WTC11 (cell line): Measurements from ENCODE around the gene ASIC2. TPM values are rescaled to one million over a fixed set of nuclear protein-coding genes. Genes with fewer than 3 reads are reported as not detected.

Source experiments
- ATAC-seq: fragments of 200-7000 bp; cut with Tn5 transposase; 2 replicates; pipeline ENCODE4 v1.10.0; 2021; ENCODE audit warnings: mild to moderate bottlenecking, moderate library complexity
- CTCF ChIA-PET: fragments of 300-600 bp; sonication (Branson Sonifier 250); formaldehyde crosslinking; loops from one replicate; lab custom pipeline; 2021; ENCODE audit warnings: antibody characterized with exemption; lab: Charles Lee
- POLR2A ChIA-PET: fragments of 350-600 bp; sonication (Branson Sonifier 250); formaldehyde crosslinking; loops from one replicate; lab custom pipeline; 2021; ENCODE audit warnings: antibody characterized with exemption; lab: Charles Lee
- DNase-seq: peaks from one replicate; pipeline ENCODE4 v3.0.0; 2021; ENCODE audit warnings: low spot score
- H3K27ac Mint-ChIP-seq: 2 replicates; pipeline ENCODE4 v1.8.0; 2021; ENCODE audit warnings: mixed read lengths
- H3K27me3 Mint-ChIP-seq: 2 replicates; pipeline ENCODE4 v1.8.0; 2021; ENCODE audit warnings: low read depth, mild to moderate bottlenecking, moderate library complexity, mixed read lengths
- H3K36me3 Mint-ChIP-seq: 2 replicates; pipeline ENCODE4 v1.8.0; 2021; ENCODE audit warnings: mixed read lengths
- H3K4me1 Mint-ChIP-seq: 2 replicates; pipeline ENCODE4 v1.8.0; 2022; ENCODE audit warnings: mixed read lengths
- H3K4me3 Mint-ChIP-seq: 2 replicates; pipeline ENCODE4 v1.8.0; 2021; ENCODE audit warnings: mild to moderate bottlenecking, moderate library complexity, mixed read lengths
- H3K9me3 Mint-ChIP-seq: 2 replicates; pipeline ENCODE4 v1.8.0; 2021; ENCODE audit warnings: mixed read lengths
- ATF1 ChIP-seq: sonication (generic); formaldehyde crosslinking; IDR thresholded peaks from 2 replicates; pipeline ENCODE4 v1.8.1; 2023; ENCODE audit warnings: mild to moderate bottlenecking, moderate library complexity, missing genetic modification reagents
- FOXK1 ChIP-seq: sonication (generic); formaldehyde crosslinking; IDR thresholded peaks from 2 replicates; pipeline ENCODE4 v1.8.0; 2022; ENCODE audit warnings: mild to moderate bottlenecking, moderate library complexity, missing genetic modification reagents
- GRHL2 ChIP-seq: fragments of 250-450 bp; sonication (Bioruptor Pico); IDR thresholded peaks from 2 replicates; pipeline ENCODE4 v1.8.0; 2022; ENCODE audit warnings: mild to moderate bottlenecking, moderate library complexity; ENCODE audit not compliant: insufficient replicate concordance, severe bottlenecking
- IRF1 ChIP-seq: sonication (generic); formaldehyde crosslinking; IDR thresholded peaks from 2 replicates; pipeline ENCODE4 v1.8.0; 2023; ENCODE audit warnings: missing genetic modification reagents
- MXD4 ChIP-seq: fragments of 250-450 bp; sonication (Bioruptor Pico); IDR thresholded peaks from 2 replicates; pipeline ENCODE4 v1.8.0; 2021; ENCODE audit warnings: mild to moderate bottlenecking, moderate library complexity, borderline replicate concordance
- PRRX2 ChIP-seq: fragments of 250-450 bp; sonication (Bioruptor Pico); IDR thresholded peaks from 2 replicates; pipeline ENCODE4 v1.8.0; 2021; ENCODE audit warnings: mild to moderate bottlenecking
- SMAD3 ChIP-seq: sonication (generic); formaldehyde crosslinking; IDR thresholded peaks from 2 replicates; pipeline ENCODE4 v1.8.0; 2022; ENCODE audit warnings: missing genetic modification reagents, mild to moderate bottlenecking, borderline replicate concordance
- SOX15 ChIP-seq: fragments of 250-450 bp; sonication (Bioruptor Pico); IDR thresholded peaks from 2 replicates; pipeline ENCODE4 v1.9.0; 2021; ENCODE audit warnings: mild to moderate bottlenecking
- SP1 ChIP-seq: sonication (generic); formaldehyde crosslinking; conservative IDR thresholded peaks from 2 replicates; pipeline ENCODE4 v1.8.1; 2022; ENCODE audit warnings: missing genetic modification reagents
- ZBTB21 ChIP-seq: sonication (generic); formaldehyde crosslinking; IDR thresholded peaks from 2 replicates; pipeline ENCODE4 v1.8.1; 2023; ENCODE audit warnings: mild to moderate bottlenecking, missing genetic modification reagents, borderline replicate concordance
- ZNF138 ChIP-seq: sonication (generic); formaldehyde crosslinking; conservative IDR thresholded peaks from 2 replicates; pipeline ENCODE4 v1.8.1; 2022; ENCODE audit warnings: mild to moderate bottlenecking, moderate library complexity, missing genetic modification reagents
- ZNF512 ChIP-seq: sonication (generic); formaldehyde crosslinking; IDR thresholded peaks from 2 replicates; pipeline ENCODE4 v1.8.1; 2022; ENCODE audit warnings: missing genetic modification reagents, borderline replicate concordance
- ZNF671 ChIP-seq: fragments of 250-450 bp; sonication (Bioruptor Pico); IDR thresholded peaks from 2 replicates; pipeline ENCODE4 v1.8.0; 2021; ENCODE audit warnings: mild to moderate bottlenecking
- total RNA-seq: library from RNA; stranded (reverse); gene quantifications from 3 replicates; pipeline ENCODE4 v1.2.3, GENCODE V29; 2021
- TF ChIP-seq, protein P1 (sequence below): sonication (generic); formaldehyde crosslinking; IDR thresholded peaks from 2 replicates; pipeline ENCODE4 v1.8.1; 2023; ENCODE audit warnings: mild to moderate bottlenecking, missing genetic modification reagents
- TF ChIP-seq, protein P2 (sequence below): sonication (generic); formaldehyde crosslinking; IDR thresholded peaks from 2 replicates; pipeline ENCODE4 v1.8.0; 2022; ENCODE audit warnings: mild to moderate bottlenecking, missing genetic modification reagents
- TF ChIP-seq, protein P3 (sequence below): sonication (generic); formaldehyde crosslinking; IDR thresholded peaks from 2 replicates; pipeline ENCODE4 v1.8.1; 2022; ENCODE audit warnings: mild to moderate bottlenecking, missing genetic modification reagents, moderate library complexity, borderline replicate concordance
- TF ChIP-seq, protein P4 (sequence below): fragments of 250-450 bp; sonication (Bioruptor Pico); IDR thresholded peaks from 2 replicates; pipeline ENCODE4 v1.9.0; 2021; ENCODE audit warnings: mild to moderate bottlenecking, borderline replicate concordance

The ASIC2 gene
- total RNA-seq, 1 experiment from 2014 or later = 2.7 TPM

DNA sequence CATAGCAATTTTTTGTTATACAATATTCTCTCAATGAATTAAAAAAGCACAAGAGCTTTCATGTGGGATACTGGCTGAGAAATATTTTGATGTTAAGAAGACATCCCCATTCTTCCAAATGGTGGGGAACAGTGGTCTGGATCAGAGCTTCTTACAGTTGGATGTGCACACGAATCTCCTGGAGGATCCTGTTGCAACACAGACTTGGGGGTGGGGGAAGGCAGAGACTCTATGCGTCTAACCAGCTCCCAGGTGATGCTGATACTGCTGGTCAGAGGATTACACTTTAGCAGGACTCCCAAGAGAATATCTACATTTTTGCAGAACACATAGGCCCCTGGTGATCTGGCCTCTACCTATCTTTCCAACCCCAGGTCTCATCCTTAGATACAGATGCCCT is 193.2 kb downstream of the ASIC2 start:
- ATAC-seq (no peak), DNase-seq (no peak)
- H3K27ac Mint-ChIP-seq = no peak overlapping the region
- POLR2A ChIA-PET = no interaction called here
- no peaks in the 10 kb centered on the region for H3K4me1 Mint-ChIP-seq
- TF ChIP-seq ZNF512 (CRISPR knock-in tag) (no peak), SOX15 (no peak), SP1 (CRISPR knock-in tag) (no peak)
- peaks cover 8% of the 10 kb centered on the region for H3K9me3 Mint-ChIP-seq
- H3K36me3 Mint-ChIP-seq = 0 out of 2 replicates have a peak, but pooled peaks cover under 1% of the 10 kb centered on the region
- CTCF ChIA-PET = no interaction called here
- H3K4me3 Mint-ChIP-seq = no peak overlapping the region
- peaks cover 4% of the 10 kb centered on the region; the same call in 1 of the 2 replicates for H3K27me3 Mint-ChIP-seq

DNA sequence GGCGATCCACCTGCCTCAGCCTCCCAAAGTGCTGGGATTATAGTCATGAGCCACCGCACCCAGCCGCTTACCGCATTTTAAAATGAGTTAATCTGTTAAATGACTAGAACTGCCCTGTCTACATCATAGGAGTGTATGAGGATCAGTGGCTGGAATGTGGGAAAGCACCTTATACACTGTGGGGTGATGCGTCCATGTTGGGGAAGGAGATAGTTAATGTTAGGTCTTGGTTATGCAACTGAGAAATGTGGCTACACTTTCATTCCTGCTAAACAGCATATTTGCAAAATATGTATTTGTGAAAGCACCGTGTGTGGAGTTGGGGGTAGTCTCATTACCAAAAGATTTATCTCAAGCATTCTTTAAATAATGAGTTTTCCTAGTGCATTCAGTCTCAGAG is 193.8 kb downstream of the ASIC2 start:
- POLR2A ChIA-PET = no interaction called here
- no peak overlapping the region for H3K4me3 Mint-ChIP-seq
- CTCF ChIA-PET = no interaction called here
- H3K4me1 Mint-ChIP-seq = no peaks in the 10 kb centered on the region
- DNase-seq (no peak), ATAC-seq (no peak)
- peaks cover 4% of the 10 kb centered on the region; the same call in 1 of the 2 replicates for H3K27me3 Mint-ChIP-seq
- H3K9me3 Mint-ChIP-seq = peaks cover 1% of the 10 kb centered on the region
- no peak overlapping the region for H3K27ac Mint-ChIP-seq
- TF ChIP-seq, protein P1, sequence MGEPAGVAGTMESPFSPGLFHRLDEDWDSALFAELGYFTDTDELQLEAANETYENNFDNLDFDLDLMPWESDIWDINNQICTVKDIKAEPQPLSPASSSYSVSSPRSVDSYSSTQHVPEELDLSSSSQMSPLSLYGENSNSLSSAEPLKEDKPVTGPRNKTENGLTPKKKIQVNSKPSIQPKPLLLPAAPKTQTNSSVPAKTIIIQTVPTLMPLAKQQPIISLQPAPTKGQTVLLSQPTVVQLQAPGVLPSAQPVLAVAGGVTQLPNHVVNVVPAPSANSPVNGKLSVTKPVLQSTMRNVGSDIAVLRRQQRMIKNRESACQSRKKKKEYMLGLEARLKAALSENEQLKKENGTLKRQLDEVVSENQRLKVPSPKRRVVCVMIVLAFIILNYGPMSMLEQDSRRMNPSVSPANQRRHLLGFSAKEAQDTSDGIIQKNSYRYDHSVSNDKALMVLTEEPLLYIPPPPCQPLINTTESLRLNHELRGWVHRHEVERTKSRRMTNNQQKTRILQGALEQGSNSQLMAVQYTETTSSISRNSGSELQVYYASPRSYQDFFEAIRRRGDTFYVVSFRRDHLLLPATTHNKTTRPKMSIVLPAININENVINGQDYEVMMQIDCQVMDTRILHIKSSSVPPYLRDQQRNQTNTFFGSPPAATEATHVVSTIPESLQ (CRISPR knock-in tag) = no peak
- TF ChIP-seq, all 79 proteins: peak for 0
- H3K36me3 Mint-ChIP-seq = no peaks in the 10 kb centered on the region

- no peak for DNase-seq
- TF ChIP-seq IRF1 (CRISPR knock-in tag) = no peak
- TF ChIP-seq, protein P2, sequence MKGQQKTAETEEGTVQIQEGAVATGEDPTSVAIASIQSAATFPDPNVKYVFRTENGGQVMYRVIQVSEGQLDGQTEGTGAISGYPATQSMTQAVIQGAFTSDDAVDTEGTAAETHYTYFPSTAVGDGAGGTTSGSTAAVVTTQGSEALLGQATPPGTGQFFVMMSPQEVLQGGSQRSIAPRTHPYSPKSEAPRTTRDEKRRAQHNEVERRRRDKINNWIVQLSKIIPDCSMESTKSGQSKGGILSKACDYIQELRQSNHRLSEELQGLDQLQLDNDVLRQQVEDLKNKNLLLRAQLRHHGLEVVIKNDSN (CRISPR knock-in tag) = no peak
- no peak for TF ChIP-seq ZNF671 (CRISPR knock-in tag)
- TF ChIP-seq FOXK1 (CRISPR knock-in tag) = no peak
- TF ChIP-seq, protein P3, sequence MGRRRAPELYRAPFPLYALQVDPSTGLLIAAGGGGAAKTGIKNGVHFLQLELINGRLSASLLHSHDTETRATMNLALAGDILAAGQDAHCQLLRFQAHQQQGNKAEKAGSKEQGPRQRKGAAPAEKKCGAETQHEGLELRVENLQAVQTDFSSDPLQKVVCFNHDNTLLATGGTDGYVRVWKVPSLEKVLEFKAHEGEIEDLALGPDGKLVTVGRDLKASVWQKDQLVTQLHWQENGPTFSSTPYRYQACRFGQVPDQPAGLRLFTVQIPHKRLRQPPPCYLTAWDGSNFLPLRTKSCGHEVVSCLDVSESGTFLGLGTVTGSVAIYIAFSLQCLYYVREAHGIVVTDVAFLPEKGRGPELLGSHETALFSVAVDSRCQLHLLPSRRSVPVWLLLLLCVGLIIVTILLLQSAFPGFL (CRISPR knock-in tag) = no peak
- no peak for TF ChIP-seq ATF1
- TF ChIP-seq ZNF138 (CRISPR knock-in tag) = no peak
- no peak for TF ChIP-seq PRRX2 (CRISPR knock-in tag)
- TF ChIP-seq, all 79 proteins: peak for 0
- Mint-ChIP-seq H3K9me3 (no peaks in the 10 kb centered on the region), H3K4me1 (peaks cover 6% of the 10 kb centered on the region; the same call in 1 of the 2 replicates), H3K27ac (no peak overlapping the region), H3K27me3 (no peaks in the 10 kb centered on the region; the same call in 1 of the 2 replicates), H3K36me3 (no peaks in the 10 kb centered on the region), H3K4me3 (no peak overlapping the region)
- CTCF ChIA-PET = interaction anchor here (1.2 to 2.1 kb wide), 2 partner anchors 48 to 59 kb away, joined by 3 to 6 read pairs; no protein-coding TSS in a partner anchor
- ATAC-seq = no peak
- POLR2A ChIA-PET = no interaction called here
Measured at GRCh38 chr17:33097411-33097810, 195.7 kb downstream of the ASIC2 start.

DNA sequence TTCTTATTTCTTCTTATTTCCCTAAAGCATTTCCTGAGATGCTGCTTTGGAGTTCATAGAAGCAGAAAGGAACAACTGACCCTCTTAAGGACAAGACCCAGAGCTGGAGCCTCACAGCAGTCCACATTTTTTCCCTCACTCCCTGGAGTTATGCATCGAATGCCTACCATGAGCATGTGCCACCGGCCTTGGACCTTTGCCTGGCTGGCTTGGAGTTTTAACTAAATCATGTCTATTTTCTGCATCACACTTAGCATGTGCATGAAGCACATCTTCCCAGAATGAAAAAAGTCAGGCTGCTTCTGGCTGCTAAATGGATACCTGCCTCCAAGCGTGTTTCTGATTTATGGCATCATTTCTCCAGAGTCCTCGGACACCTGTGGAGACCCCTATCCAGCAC is 196.9 kb downstream of the ASIC2 start:
- Mint-ChIP-seq H3K9me3 (no peaks in the 10 kb centered on the region), H3K27me3 (no peaks in the 10 kb centered on the region; the same call in 1 of the 2 replicates), H3K4me3 (no peak overlapping the region), H3K4me1 (peaks cover 6% of the 10 kb centered on the region; the same call in 1 of the 2 replicates)
- ChIA-PET POLR2A (no interaction called here), CTCF (interaction anchor here (2.1 kb wide), 1 partner anchor 58 kb away, joined by 6 read pairs; no protein-coding TSS in a partner anchor)
- TF ChIP-seq MXD4 (CRISPR knock-in tag) (no peak), ZBTB21 (CRISPR knock-in tag) (no peak), GRHL2 (no peak), SMAD3 (CRISPR knock-in tag) (no peak)
- TF ChIP-seq, protein P4, sequence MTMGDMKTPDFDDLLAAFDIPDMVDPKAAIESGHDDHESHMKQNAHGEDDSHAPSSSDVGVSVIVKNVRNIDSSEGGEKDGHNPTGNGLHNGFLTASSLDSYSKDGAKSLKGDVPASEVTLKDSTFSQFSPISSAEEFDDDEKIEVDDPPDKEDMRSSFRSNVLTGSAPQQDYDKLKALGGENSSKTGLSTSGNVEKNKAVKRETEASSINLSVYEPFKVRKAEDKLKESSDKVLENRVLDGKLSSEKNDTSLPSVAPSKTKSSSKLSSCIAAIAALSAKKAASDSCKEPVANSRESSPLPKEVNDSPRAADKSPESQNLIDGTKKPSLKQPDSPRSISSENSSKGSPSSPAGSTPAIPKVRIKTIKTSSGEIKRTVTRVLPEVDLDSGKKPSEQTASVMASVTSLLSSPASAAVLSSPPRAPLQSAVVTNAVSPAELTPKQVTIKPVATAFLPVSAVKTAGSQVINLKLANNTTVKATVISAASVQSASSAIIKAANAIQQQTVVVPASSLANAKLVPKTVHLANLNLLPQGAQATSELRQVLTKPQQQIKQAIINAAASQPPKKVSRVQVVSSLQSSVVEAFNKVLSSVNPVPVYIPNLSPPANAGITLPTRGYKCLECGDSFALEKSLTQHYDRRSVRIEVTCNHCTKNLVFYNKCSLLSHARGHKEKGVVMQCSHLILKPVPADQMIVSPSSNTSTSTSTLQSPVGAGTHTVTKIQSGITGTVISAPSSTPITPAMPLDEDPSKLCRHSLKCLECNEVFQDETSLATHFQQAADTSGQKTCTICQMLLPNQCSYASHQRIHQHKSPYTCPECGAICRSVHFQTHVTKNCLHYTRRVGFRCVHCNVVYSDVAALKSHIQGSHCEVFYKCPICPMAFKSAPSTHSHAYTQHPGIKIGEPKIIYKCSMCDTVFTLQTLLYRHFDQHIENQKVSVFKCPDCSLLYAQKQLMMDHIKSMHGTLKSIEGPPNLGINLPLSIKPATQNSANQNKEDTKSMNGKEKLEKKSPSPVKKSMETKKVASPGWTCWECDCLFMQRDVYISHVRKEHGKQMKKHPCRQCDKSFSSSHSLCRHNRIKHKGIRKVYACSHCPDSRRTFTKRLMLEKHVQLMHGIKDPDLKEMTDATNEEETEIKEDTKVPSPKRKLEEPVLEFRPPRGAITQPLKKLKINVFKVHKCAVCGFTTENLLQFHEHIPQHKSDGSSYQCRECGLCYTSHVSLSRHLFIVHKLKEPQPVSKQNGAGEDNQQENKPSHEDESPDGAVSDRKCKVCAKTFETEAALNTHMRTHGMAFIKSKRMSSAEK (CRISPR knock-in tag) = no peak
- TF ChIP-seq, all 79 proteins: peak for 0
- DNase-seq (no peak), ATAC-seq (no peak)
- H3K36me3 Mint-ChIP-seq = no peaks in the 10 kb centered on the region
- no peak overlapping the region for H3K27ac Mint-ChIP-seq
